DMS153 treated with DMSO at 0.1 percent for 48 hours (cell line): ENCODE measurements around the gene ZNF423.
A peak's percentile ranks its signal among the peaks of the same experiment; 100 is the strongest.
"Not testable (repeated sequence)": the region's sequence is repeated elsewhere in the genome, so short reads cannot be mapped to it uniquely, and the experiment has no call there.

ENCODE experiments used
- DNase-seq: peaks from one replicate; lab custom pipeline; 2025; ENCODE audit not compliant: unreplicated experiment; lab: John Stamatoyannopoulos, UW

ZNF423 gene

DNA sequence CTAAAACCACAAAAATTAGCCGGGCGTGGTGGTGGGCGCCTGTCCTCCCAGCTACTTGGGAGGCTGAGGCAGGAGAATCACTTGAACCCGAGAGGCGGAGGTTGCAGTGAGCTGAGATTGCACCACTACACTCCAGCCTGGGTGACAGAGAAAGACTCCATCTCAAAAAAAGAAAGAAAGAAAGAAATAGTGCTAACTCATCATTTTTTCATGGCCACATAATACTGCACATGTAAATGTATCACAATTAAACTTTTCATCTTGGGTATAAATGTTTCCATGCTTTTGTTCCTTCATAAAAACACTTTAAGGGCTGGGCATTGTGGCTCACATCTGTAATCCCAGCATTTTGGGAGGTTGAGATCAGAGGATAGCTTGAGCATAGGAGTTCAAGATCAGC lies 15.9 kb upstream of the ZNF423 start:
- not testable (repeated sequence) for DNase-seq

GRCh38 chr16:49869731-49870130 lies 13.8 kb upstream of the ZNF423 start:
- no peak for DNase-seq

- no peak for DNase-seq
These were observed 12.1 kb upstream of the ZNF423 start for GRCh38 chr16:49867796-49868668.

DNA sequence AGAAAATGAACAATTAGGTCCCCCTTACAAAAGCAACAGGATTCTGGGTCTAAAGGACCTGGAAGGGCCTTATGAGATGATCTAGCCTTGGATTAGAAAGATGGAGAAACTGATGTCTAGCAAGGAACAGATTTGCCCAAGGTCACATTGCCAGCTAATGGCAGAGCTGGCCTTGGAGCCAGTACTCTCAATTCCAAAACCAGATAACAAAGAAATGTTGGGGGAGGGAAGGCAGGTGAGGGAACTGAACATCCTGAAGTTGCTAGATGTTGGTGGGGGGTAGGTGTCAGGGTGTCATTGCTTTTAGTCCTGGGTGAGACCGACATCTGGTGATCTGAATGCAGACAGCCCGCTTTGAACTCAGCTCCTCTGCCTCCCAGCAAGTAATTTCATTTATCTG lies 11.3 kb upstream of the ZNF423 start:
- no peak for DNase-seq

- no peak for DNase-seq
These were observed 10.7 kb upstream of the ZNF423 start for GRCh38 chr16:49866595-49867071.

DNA sequence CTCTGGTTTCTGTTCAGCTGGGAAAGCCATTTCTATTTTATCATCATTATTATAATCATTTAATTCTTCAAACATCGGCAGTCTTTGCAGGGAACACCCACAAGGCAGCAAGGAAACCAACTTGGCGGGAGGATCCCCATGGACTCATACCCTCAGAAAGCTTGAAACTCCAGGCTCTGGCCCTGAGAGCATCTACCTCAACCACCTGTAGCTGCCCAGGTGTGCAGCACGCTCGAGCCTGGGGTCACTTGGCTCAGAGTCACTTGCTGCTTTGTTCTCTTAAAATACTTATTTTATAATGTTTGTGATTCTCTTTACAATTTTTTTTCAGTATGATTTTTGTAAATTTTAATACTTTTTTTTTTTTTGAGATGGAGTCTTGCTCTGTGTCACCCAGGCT lies 6.8 kb upstream of the ZNF423 start:
- DNase-seq, result no peak

DNA sequence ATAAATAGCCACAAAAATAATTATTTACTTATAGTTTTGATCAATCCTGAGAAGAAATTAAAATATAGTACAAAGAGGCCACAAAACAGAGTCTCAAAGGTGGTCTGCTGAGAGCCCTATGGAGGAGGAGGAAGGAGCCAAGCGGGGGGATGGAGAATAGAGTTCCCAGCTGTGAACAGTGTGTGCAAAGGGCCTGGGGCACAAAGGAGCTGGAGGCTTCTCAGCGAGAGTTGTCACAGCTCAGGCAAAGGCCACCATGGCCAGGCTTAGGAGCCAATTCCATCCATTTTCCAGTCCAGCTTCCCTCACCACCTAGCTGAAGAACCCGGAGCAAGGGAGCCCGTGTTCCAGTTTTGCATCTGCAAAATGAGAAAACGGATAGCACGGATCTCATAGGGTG lies 5.4 kb upstream of the ZNF423 start:
- DNase-seq, result no peak

GRCh38 chr16:49860593-49860992 lies 4.7 kb upstream of the ZNF423 start:
- no peak for DNase-seq

DNA sequence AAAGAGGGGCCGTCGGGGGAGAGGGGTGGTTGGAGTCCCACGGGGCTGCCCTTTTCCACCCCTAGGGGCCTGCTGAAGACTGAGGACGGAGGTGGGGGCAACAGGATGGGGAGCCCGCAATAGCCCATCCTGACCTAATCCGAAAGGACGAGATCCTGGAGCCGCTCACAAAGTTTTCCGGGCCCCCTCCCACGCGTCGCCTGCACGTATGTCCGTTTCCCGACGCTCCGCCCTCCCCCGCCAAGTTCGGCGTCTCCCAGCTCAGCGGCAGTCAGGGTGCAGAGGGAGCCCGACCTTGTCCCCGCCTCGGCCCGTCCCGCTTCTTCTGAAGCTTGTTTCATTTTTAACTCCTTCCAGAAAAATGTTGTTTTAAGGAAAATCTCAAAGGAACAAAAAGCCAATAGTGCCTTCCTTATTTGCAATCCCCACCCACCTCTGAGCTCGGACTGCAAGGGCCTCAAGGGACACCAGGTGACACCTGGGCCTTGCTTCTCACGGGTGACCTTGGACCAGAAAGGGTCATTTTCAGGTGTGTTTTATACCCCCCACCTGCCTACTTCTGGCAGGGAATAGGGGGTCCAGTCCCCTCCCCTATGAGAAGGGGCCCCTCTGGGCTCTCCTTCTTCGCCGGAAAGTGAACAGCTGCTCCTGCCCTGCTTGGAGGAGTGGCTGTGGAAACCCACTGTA lies 3.4 kb upstream of the ZNF423 start:
- DNase-seq, result no peak

DNA sequence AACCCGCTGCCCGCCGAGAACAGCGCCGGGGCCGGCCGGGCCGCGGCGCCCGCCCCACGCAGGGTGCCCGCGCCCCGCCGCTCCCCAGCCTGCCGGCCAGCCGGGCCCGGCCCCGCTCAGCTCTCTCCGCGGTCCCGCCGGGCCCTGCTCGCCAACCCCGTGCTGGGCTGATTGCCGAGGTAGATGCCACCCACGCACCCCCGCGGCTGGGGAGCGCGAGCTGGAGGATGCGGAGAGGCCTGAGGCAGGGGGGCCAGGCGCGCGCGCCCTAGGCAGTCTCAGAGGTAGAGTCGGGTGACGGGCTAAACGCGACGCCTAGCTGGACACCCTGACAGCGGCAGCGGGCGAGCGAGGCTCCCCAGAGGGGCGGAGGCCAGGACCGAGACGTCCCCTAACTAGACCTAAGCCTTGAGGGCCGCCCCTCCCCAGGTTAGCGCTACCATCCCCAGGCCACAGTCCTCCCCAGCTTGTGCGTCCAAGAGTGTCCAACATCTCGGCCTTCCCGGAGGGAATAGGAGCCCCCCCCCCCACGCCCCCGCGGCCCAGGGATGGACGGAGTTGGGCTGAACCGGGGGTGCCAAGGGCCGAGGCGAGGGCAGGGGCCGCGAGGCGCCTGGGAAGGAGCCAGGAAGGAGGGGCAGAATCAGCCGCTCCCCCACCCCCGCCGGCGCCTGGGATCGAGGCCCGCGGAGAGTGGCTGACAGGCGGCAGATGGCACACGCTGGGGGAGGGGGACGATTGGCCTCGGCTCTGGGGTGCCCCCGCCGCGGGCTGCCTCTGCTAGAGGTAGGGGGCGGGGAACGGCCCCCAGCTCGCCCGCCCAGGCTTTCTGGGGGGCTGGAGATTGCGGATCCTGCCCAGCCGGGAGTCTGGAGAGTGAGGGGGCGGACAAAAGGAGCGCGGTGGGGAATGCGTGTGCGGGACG lies 2.5 kb upstream of the ZNF423 start:
- DNase-seq, result no peak

- no peak for DNase-seq
These were observed 1.7 kb upstream of the ZNF423 start for GRCh38 chr16:49857423-49858181.

DNA sequence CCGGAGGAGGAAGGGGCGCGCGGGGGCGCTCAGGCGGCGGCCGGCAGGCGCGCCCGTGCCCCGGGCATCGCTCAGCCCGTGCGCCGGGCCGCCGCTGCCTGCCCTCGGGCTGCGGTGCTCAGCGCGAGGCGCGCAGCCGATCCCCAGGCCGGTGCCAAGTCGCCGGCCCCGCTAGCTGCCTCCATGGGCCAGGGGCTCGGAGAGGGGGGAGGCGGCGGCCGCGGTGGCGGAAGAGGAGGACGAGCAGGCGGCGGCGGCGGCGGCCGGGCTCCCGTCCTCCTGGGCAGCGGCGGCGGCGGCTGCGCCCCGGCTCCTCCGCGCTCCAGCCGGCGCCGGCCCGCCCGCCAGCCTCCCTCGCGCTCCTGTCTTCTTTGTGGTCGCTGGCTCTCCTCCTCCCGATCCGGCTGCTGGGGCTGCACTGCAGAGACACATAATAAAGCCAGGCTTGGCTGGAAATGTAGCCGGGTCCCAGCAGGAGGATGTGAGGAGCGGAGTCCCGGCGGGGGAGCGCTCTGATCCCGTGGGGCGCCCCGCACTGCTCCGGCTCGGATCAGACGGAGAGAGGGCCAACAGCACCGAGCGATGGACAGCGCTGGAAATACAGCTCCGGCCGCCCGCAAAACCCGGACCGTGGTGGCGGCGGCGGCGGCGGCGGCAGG lies 889 bp upstream of the ZNF423 start:
- DNase-seq, result peak; percentile 2

GRCh38 chr16:49855280-49855821 lies 561 bp downstream of the ZNF423 start:
- no peak for DNase-seq

DNA sequence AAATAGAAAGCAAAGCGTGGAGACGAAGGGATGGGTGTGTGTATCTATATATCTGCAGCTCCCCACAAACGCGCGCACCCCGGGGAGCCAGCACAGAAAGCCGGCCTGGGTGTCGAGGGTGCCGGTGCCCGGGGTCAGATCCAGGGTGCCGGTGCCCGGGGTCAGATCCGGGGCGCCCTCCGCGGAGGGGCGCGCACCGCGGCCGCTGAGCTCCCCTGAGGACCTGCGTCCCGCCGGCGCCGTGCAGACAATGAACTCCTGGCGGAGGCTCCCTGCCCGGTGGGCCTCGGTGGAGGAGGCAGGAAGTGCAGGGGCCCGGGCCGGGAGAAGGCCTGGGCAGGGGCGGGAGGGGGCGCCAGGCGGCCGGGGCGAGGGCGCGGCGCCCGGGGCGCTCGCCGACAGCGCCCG lies 1.1 kb downstream of the ZNF423 start:
- DNase-seq, result no peak

DNA sequence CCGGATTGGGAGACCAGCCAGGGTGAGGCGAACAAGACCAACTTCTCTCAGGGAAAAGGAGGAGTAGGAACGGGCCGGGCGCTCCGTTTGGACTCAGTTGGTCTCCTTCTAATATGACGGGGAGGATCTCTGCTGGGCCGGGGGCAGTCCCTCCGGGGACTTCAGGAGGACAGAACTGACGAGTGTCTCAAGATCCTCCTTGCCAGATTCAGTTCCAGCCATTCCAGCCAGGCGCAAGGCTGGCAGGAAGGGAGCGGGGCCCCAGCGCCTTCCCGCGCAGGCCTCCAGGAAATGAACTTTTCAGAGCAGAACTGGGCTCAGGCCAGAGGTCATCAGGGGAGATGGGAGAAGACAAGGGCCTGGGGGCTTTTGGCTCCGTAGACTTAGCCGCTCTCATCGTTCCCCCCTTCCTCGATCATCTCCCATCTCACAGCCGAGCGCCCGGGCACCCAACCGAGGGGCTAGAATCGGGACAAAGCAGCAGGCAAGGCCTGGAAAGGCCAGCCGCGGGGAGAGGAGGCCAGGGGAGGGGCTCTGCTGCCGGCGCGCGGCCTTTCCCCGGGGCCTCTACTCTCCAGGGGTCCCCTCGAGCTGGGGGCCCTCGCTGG lies 1.6 kb downstream of the ZNF423 start:
- no peak for DNase-seq

- DNase-seq, result no peak
These were observed 3.6 kb downstream of the ZNF423 start for GRCh38 chr16:49852279-49852678.

GRCh38 chr16:49851468-49851787 lies 4.5 kb downstream of the ZNF423 start:
- DNase-seq, result no peak

DNA sequence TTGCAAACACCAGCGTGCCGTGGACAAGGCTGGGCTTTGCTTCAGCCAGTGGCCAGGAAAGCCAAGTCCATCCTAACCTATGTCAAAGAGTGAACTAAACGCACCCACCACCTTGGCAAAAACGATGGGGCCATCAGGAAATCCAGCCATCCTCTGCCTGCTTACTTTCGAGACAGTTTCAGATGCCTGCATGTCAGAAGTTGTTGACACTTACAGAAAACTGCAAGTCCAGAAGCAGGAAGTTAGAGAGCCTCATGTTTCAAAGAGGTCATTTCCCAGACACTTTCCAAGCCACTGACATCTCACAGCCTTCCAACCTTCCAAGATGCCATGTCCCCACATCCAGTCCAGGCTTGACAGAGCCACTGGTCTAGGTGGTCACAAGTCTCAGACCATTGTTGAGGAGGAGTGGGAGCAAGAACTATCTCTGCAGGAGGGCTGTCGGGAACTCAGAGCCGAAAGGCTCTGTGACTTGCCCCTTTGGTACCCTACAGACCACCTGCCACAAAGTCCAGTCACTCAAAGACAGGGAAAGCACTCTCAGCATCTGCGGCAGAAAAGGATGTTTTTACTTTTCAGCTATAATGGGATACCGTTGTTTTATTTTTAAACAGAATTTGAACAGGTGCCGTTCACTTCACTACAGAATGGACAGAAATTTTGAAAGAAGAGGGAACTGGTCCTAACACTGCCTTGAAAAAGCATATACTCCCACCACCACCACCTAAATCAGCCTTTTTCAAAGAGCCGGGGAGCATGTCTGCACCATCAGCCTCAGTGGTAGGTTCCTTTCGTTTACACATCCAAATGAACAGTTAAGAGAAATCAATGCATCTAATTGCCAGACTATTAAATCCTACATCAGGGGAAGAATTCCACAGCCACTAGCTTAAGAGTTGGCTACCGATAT lies 5.1 kb downstream of the ZNF423 start:
- DNase-seq, result no peak

DNA sequence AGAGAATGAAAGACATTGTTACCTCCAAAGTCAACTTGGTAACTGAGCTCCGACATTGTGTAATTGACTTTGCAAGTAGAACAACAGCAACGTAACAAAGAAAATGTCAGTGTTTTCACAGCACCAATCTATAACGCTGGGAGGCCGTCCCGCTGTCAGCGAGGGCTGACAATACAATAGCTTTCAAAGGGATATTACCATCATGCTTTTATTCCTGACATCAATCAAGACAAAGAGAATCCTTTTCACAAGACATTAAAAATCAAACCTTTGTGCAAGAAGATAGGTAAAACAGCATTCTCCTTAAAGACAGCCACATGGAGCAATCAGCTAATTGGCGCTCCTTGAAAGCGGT lies 6.2 kb downstream of the ZNF423 start:
- DNase-seq, result no peak
